Parathyroid adenoma (tissue), 2 donors: ENCODE data around the gene NRSN2.

ENCODE experiments used
- H2AFZ ChIP-seq: fragments of 300-600 bp; sonication (generic); one replicate; pipeline ENCODE4 v1.7.0; 2017; ENCODE audit warnings: antibody characterized with exemption, mild to moderate bottlenecking
- H3K27ac ChIP-seq: fragments of 300-600 bp; sonication (generic); one replicate; pipeline ENCODE4 v1.7.0; 2017
- H3K27me3 ChIP-seq: fragments of 300-600 bp; sonication (generic); one replicate; pipeline ENCODE4 v1.7.0; 2017; ENCODE audit warnings: low read length; ENCODE audit not compliant: control insufficient read depth, insufficient read depth
- H3K36me3 ChIP-seq: fragments of 300-600 bp; sonication (generic); one replicate; pipeline ENCODE4 v1.7.0; 2017; ENCODE audit warnings: low read length; ENCODE audit not compliant: control insufficient read depth, insufficient read depth
- H3K4me1 ChIP-seq: fragments of 300-600 bp; sonication (generic); one replicate; pipeline ENCODE4 v1.7.0; 2017; ENCODE audit warnings: control low read depth
- H3K4me2 ChIP-seq: fragments of 300-600 bp; sonication (generic); one replicate; pipeline ENCODE4 v1.7.0; 2017; ENCODE audit warnings: low read length
- H3K4me3 ChIP-seq: fragments of 300-600 bp; sonication (generic); one replicate; pipeline ENCODE4 v1.7.0; 2017; ENCODE audit warnings: low read depth, low read length
- H3K79me2 ChIP-seq: fragments of 300-600 bp; sonication (generic); one replicate; pipeline ENCODE4 v1.7.0; 2017; ENCODE audit warnings: control low read depth
- H3K9ac ChIP-seq: fragments of 300-600 bp; sonication (generic); one replicate; pipeline ENCODE4 v1.7.0; 2017; ENCODE audit warnings: mild to moderate bottlenecking
- H3K9me3 ChIP-seq: fragments of 300-600 bp; sonication (generic); one replicate; pipeline ENCODE4 v1.7.0; 2017; ENCODE audit warnings: low read length; ENCODE audit not compliant: control insufficient read depth
- TF ChIP-seq, protein P1 (sequence below): fragments of 300-600 bp; sonication (generic); IDR thresholded peaks from one replicate; pipeline ENCODE4 v1.7.0; 2017; ENCODE audit warnings: antibody characterized with exemption, mild to moderate bottlenecking
- donor health status: primary hyperparathyroidism.

NRSN2 gene

DNA sequence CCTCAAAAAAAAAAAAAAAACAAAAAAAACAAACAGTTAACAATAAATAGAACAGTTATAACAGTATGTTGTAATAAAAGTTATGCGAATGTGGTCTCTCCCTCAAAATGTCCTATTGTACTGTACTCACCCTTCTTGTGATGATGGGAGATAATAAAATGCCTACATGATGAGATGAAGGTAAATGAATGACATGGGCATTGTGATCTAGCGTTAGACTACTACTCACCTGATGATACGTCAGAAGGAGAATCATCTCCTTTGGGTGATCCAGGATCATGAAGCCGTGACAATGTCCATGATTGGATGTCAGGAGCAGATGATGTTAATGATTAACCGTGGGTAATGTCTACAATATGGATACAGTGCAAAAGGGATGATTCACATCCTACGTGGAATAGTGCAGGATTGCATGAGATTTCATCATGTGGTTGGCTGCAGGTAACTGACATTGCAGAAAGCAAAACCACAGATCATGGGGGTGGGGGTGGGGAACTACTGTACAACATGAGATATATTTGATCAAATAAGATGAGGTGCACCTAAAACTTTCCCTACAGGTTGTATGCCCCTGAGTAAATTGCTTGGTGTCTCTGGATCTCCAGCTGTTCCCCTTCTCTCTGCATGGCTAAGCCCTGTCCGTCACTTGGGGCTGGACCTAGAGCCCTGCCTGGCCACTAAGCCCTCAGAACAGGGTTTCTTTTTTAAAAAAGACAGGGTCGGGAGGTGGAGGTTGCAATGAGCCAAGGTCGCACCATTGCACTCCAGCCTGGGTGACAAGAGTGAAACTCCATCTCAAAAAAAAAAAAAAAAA, 55.0 kb downstream of the NRSN2 start:
- H3K36me3 ChIP-seq, result no peaks in the 10 kb centered on the region
- peaks cover 10% of the 10 kb centered on the region for H3K4me1 ChIP-seq
- no peak overlapping the region for H3K4me2 ChIP-seq
- H3K9ac ChIP-seq, result no peak overlapping the region
- H3K27ac ChIP-seq, result no peak overlapping the region
- H2AFZ ChIP-seq, result no peak overlapping the region
- no peak overlapping the region for H3K4me3 ChIP-seq
- no peaks in the 10 kb centered on the region for H3K9me3 ChIP-seq
- TF ChIP-seq, protein P1, sequence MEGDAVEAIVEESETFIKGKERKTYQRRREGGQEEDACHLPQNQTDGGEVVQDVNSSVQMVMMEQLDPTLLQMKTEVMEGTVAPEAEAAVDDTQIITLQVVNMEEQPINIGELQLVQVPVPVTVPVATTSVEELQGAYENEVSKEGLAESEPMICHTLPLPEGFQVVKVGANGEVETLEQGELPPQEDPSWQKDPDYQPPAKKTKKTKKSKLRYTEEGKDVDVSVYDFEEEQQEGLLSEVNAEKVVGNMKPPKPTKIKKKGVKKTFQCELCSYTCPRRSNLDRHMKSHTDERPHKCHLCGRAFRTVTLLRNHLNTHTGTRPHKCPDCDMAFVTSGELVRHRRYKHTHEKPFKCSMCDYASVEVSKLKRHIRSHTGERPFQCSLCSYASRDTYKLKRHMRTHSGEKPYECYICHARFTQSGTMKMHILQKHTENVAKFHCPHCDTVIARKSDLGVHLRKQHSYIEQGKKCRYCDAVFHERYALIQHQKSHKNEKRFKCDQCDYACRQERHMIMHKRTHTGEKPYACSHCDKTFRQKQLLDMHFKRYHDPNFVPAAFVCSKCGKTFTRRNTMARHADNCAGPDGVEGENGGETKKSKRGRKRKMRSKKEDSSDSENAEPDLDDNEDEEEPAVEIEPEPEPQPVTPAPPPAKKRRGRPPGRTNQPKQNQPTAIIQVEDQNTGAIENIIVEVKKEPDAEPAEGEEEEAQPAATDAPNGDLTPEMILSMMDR, result no peak
- H3K79me2 ChIP-seq, result no peaks in the 10 kb centered on the region
- H3K27me3 ChIP-seq, result no peaks in the 10 kb centered on the region

DNA sequence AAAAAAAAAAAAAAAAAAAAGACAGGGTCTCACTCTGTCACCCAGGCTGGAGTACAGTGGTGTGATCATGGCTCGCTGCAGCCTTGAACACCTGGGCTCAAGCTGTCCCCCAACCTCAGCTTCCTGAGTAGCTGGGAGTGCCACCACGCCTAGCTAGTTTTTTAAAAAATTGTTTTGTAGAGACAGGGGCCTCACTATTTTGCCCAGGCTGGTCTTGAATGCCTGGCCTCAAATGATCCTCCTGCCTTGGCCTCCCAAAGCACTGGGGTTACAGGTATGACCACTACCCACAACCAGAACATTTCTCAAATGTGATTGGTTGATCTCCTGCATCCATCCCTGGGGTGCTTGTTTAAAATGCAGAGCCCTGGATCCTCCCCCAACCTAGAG, 55.6 kb downstream of the NRSN2 start:
- Histone ChIP-seq H3K79me2 (no peaks in the 10 kb centered on the region), H3K4me3 (no peak overlapping the region), H3K36me3 (no peaks in the 10 kb centered on the region), H3K27me3 (no peaks in the 10 kb centered on the region), H3K9me3 (no peaks in the 10 kb centered on the region), H2AFZ (no peak overlapping the region), H3K9ac (no peak overlapping the region), H3K4me2 (no peak overlapping the region), H3K4me1 (peaks cover 14% of the 10 kb centered on the region), H3K27ac (no peak overlapping the region)
- TF ChIP-seq, protein P1, result no peak

DNA sequence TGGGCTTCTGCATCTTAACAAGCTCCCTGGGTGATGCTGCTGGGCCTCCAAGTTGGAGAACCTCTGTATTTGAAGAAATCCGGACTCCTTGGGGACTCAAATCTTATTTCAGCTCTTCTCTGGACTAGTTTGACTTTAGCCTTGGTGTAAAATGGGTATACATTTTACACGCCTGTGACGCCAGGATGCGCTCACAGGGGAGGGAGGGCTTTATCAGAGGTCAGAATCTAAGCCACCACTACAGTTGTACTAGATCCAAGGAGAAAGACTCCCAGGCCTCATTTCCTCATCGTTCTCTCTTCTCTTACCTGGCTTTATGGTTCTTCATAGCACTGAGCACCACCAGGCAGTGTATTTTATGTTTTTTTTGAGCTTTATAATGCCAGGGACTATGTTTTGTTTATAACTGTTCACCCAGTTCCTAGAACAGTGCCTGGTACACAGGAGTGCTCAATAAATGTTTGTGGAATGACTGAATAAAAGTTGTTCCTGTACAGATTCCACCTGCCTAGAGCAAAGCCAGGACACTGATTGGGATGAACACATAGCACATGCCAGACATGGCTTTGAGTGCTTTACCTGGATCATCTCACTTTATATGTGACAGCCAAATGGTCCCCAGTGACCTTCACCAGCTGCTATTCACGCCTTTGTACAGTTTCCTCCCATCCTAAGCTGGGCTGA, 56.1 kb downstream of the NRSN2 start:
- TF ChIP-seq, protein P1, result no peak
- Histone ChIP-seq H3K9me3 (no peaks in the 10 kb centered on the region), H3K27ac (no peak overlapping the region), H3K4me2 (no peak overlapping the region), H3K36me3 (no peaks in the 10 kb centered on the region), H3K4me3 (no peak overlapping the region), H3K27me3 (no peaks in the 10 kb centered on the region), H3K9ac (no peak overlapping the region), H2AFZ (no peak overlapping the region), H3K4me1 (peaks cover 14% of the 10 kb centered on the region), H3K79me2 (no peaks in the 10 kb centered on the region)

DNA sequence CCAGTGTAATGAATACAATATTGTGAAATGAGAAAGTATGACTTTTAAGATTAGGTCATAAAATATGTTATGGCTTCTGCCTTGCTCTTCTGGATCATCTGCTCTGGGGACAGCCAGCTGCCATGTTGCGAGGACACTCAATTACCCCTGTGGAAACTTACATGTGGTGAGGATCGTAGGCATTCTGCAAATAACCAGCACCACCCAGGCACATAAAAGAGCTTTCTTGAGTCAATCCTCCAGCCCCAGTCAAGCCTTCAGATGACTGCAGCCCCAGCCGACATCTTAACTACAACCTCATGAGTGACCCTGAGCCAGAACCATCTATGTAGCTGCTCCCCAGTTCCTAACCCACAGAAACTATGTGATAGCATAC, 56.7 kb downstream of the NRSN2 start:
- Histone ChIP-seq H3K9ac (no peak overlapping the region), H3K9me3 (no peaks in the 10 kb centered on the region), H3K36me3 (no peaks in the 10 kb centered on the region), H3K27ac (no peak overlapping the region), H3K79me2 (peaks cover 4% of the 10 kb centered on the region), H3K4me2 (no peak overlapping the region), H3K27me3 (no peaks in the 10 kb centered on the region), H3K4me3 (no peak overlapping the region), H2AFZ (no peak overlapping the region), H3K4me1 (peaks cover 14% of the 10 kb centered on the region)
- TF ChIP-seq, protein P1, result no peak
